SH-SY5Y (cell line): ENCODE data around the gene KCNN1.

Source experiments
- GATA2 ChIP-seq: IDR thresholded peaks from 2 replicates; pipeline ENCODE4 v1.6.1; 2011; ENCODE audit warnings: mild to moderate bottlenecking, low read depth, low read length
- GATA3 ChIP-seq: IDR thresholded peaks from 2 replicates; pipeline ENCODE4 v1.6.1; 2011; ENCODE audit warnings: low read depth, mild to moderate bottlenecking, low read length, moderate library complexity

- TF ChIP-seq GATA2: no peak
- no peak for TF ChIP-seq GATA3
These were observed 47.3 kb downstream of the KCNN1 start for GRCh38 chr19:18014197-18014596.
